HepG2 (cell line): ENCODE results near the gene CALML6. TPM values are rescaled to one million over a fixed set of nuclear protein-coding genes. Genes with fewer than 3 reads are reported as not detected.
A peak's percentile ranks its signal among the peaks of the same experiment; 100 is the strongest.

Experiments
- ARNTL ChIP-seq: sonication (generic); formaldehyde crosslinking; IDR thresholded peaks from 2 replicates; pipeline ENCODE4 v1.4.0; 2020; ENCODE audit warnings: mild to moderate bottlenecking, missing genetic modification reagents
- ATF1 ChIP-seq: IDR thresholded peaks from 2 replicates; pipeline ENCODE4 v1.6.1; 2016; ENCODE audit warnings: mild to moderate bottlenecking, control low read depth
- CCAR2 ChIP-seq: fragments of 200-400 bp; formaldehyde crosslinking; optimal IDR thresholded peaks from 2 replicates; pipeline ENCODE3; 2018; ENCODE audit warnings: low read depth, mild to moderate bottlenecking, low read length, moderate library complexity
- CENPT ChIP-seq: sonication (generic); formaldehyde crosslinking; IDR thresholded peaks from 2 replicates; pipeline ENCODE4 v1.8.0; 2022; ENCODE audit warnings: low read depth, mild to moderate bottlenecking, moderate library complexity, missing genetic modification reagents
- CHD4 ChIP-seq: fragments of 200-600 bp; sonication (generic); IDR thresholded peaks from 2 replicates; pipeline ENCODE4 v1.7.0; 2017; ENCODE audit warnings: mild to moderate bottlenecking, low read length, borderline replicate concordance
- HMGA1 ChIP-seq: sonication (generic); formaldehyde crosslinking; conservative IDR thresholded peaks from 2 replicates; pipeline ENCODE4 v1.4.0; 2020; ENCODE audit warnings: missing genetic modification reagents
- KLF11 ChIP-seq: IDR thresholded peaks from 2 replicates; pipeline ENCODE4 v1.6.1; 2016; ENCODE audit warnings: missing compliant biosample characterization
- MIXL1 ChIP-seq: IDR thresholded peaks from 2 replicates; pipeline ENCODE4 v1.6.1; 2016
- NFE2L2 ChIP-seq: fragments of 150-350 bp; IDR thresholded peaks from 2 replicates; pipeline ENCODE4 v1.6.1; 2014; ENCODE audit warnings: low read length
- NFIC ChIP-seq: IDR thresholded peaks from 2 replicates; pipeline ENCODE4 v1.6.1; 2012; ENCODE audit warnings: mild to moderate bottlenecking, low read length, inconsistent platforms
- SP140L ChIP-seq: sonication (generic); formaldehyde crosslinking; IDR thresholded peaks from 2 replicates; pipeline ENCODE4 v1.4.0; 2020; ENCODE audit warnings: missing genetic modification reagents, borderline replicate concordance
- TCF7 ChIP-seq: sonication (generic); IDR thresholded peaks from 2 replicates; pipeline ENCODE4 v1.6.1; 2016; ENCODE audit warnings: antibody characterized with exemption, low read depth
- THRA ChIP-seq: sonication (generic); formaldehyde crosslinking; IDR thresholded peaks from 2 replicates; pipeline ENCODE4 v1.4.0; 2020; ENCODE audit warnings: missing genetic modification reagents, borderline replicate concordance
- TSC22D2 ChIP-seq: sonication (generic); formaldehyde crosslinking; IDR thresholded peaks from 2 replicates; pipeline ENCODE4 v1.5.1; 2020; ENCODE audit warnings: missing genetic modification reagents, mild to moderate bottlenecking, borderline replicate concordance
- ZBTB2 ChIP-seq: sonication (generic); formaldehyde crosslinking; IDR thresholded peaks from 2 replicates; pipeline ENCODE4 v1.8.0; 2022; ENCODE audit warnings: low read depth, missing genetic modification reagents
- ZNF101 ChIP-seq: sonication (generic); formaldehyde crosslinking; IDR thresholded peaks from 2 replicates; pipeline ENCODE4 v1.4.0; 2020; ENCODE audit warnings: mild to moderate bottlenecking, low read depth, missing genetic modification reagents, borderline replicate concordance
- ZNF136 ChIP-seq: sonication (generic); formaldehyde crosslinking; IDR thresholded peaks from 2 replicates; pipeline ENCODE4 v1.8.1; 2022; ENCODE audit warnings: low read depth, mild to moderate bottlenecking, moderate library complexity, missing genetic modification reagents
- ZNF383 ChIP-seq: sonication (generic); formaldehyde crosslinking; IDR thresholded peaks from 2 replicates; pipeline ENCODE4 v1.4.0; 2020; ENCODE audit warnings: missing genetic modification reagents, mild to moderate bottlenecking, borderline replicate concordance
- polyA plus RNA-seq, 8 experiments: library from polyadenylated mRNA; depleted of rRNA in 3 of 8; stranded (reverse) in 7 of 8; unstranded in 1 of 8; fragments of >200 nt; fragmentation: Illumina TruSeq in 4 of 8; extraction: Trizol in 4 of 8; gene quantifications; 2 replicates each; pipeline versions ENCODE4 v1.2.1 to v1.2.3, GENCODE V29; 2011 to 2016; ENCODE audit warnings: low read depth in 4 of 8, missing spikeins in 1 of 8, mixed read lengths in 1 of 8; ENCODE audit not compliant: insufficient read depth in 1 of 8
- total RNA-seq, 5 experiments: library from RNA; depleted of rRNA; stranded (reverse); fragments of >200 nt; fragmentation: Illumina TruSeq; extraction: Trizol; gene quantifications; 2 replicates each; pipeline ENCODE4 v1.2.3, GENCODE V29; 2016; ENCODE audit warnings: low read depth in 1 of 5
- TF ChIP-seq, protein P1 (sequence below): sonication (generic); formaldehyde crosslinking; IDR thresholded peaks from 2 replicates; pipeline ENCODE4 v1.4.0; 2020; ENCODE audit warnings: mild to moderate bottlenecking, missing genetic modification reagents, borderline replicate concordance
- TF ChIP-seq, protein P2 (sequence below): sonication (generic); formaldehyde crosslinking; IDR thresholded peaks from 2 replicates; pipeline ENCODE4 v1.4.0; 2020; ENCODE audit warnings: mild to moderate bottlenecking, missing genetic modification reagents

Gene CALML6
- total and polyA plus RNA-seq, 2 of the 13 experiments (the other 11 are each of a cell fraction or from before 2014, with no cell fraction given): 0.11 to 0.12 TPM

DNA sequence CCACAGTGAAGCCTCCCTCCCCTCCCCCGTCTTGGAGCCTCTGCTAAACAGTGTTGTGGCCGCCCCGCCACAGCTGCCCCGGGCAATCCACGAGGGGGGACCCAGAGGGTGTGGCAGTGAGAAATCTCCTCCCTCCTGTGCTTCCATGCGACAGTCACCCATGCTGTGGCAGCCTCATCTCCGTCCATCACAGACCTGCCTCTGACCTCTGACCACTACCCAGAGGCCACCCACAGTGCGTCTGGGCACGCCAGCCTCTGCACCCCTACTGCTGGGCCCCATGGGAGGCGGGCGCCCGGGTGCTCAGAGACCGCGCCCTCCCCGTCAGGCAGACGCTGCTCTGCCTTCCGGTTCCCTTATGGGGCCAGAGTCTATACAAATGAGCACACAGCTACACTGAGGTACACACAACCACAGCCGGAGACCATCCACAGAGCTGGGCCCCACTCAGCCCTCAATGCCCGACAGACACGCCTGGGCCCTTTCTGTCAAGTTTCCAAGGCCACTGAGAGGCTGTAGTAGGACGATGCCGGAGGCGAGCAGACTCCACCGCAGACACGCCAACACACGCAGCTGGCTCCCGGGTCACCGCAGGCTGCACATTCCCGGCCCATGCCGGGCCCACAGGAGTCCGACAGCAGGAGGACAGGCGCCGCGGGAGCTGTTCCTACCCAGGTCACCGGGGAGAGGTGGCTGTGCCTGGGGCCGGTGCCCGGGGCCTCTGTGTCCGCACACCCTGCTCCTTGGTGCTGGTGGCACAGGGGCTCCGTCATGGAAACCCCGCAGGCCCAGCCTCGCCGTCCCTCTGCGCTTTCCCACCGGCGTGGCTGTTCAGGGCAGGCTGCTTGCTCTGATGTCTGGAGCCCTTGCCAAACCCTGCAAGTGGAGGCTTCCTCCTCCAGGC is 27.9 kb downstream of the CALML6 start (continued):
- TF ChIP-seq THRA (CRISPR knock-in tag): peak; percentile 75; the same call in 1 of the 2 replicates
- no peak for TF ChIP-seq ZBTB2
- TF ChIP-seq, protein P1, sequence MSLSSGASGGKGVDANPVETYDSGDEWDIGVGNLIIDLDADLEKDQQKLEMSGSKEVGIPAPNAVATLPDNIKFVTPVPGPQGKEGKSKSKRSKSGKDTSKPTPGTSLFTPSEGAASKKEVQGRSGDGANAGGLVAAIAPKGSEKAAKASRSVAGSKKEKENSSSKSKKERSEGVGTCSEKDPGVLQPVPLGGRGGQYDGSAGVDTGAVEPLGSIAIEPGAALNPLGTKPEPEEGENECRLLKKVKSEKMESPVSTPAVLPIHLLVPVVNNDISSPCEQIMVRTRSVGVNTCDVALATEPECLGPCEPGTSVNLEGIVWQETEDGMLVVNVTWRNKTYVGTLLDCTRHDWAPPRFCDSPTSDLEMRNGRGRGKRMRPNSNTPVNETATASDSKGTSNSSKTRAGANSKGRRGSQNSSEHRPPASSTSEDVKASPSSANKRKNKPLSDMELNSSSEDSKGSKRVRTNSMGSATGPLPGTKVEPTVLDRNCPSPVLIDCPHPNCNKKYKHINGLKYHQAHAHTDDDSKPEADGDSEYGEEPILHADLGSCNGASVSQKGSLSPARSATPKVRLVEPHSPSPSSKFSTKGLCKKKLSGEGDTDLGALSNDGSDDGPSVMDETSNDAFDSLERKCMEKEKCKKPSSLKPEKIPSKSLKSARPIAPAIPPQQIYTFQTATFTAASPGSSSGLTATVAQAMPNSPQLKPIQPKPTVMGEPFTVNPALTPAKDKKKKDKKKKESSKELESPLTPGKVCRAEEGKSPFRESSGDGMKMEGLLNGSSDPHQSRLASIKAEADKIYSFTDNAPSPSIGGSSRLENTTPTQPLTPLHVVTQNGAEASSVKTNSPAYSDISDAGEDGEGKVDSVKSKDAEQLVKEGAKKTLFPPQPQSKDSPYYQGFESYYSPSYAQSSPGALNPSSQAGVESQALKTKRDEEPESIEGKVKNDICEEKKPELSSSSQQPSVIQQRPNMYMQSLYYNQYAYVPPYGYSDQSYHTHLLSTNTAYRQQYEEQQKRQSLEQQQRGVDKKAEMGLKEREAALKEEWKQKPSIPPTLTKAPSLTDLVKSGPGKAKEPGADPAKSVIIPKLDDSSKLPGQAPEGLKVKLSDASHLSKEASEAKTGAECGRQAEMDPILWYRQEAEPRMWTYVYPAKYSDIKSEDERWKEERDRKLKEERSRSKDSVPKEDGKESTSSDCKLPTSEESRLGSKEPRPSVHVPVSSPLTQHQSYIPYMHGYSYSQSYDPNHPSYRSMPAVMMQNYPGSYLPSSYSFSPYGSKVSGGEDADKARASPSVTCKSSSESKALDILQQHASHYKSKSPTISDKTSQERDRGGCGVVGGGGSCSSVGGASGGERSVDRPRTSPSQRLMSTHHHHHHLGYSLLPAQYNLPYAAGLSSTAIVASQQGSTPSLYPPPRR (CRISPR knock-in tag): peak; percentile 70
- no peak for TF ChIP-seq CENPT
- TF ChIP-seq NFE2L2: no peak
- 0 out of 2 replicates have a peak, but pooled peaks have one; percentile 37 for TF ChIP-seq KLF11 (CRISPR knock-in tag)
- no peak for TF ChIP-seq TCF7
- no peak for TF ChIP-seq ZNF383 (CRISPR knock-in tag)
- TF ChIP-seq ZNF101: peak; percentile 63; the same call in 1 of the 2 replicates
- no peak for TF ChIP-seq HMGA1 (CRISPR knock-in tag)
- TF ChIP-seq, protein P2, sequence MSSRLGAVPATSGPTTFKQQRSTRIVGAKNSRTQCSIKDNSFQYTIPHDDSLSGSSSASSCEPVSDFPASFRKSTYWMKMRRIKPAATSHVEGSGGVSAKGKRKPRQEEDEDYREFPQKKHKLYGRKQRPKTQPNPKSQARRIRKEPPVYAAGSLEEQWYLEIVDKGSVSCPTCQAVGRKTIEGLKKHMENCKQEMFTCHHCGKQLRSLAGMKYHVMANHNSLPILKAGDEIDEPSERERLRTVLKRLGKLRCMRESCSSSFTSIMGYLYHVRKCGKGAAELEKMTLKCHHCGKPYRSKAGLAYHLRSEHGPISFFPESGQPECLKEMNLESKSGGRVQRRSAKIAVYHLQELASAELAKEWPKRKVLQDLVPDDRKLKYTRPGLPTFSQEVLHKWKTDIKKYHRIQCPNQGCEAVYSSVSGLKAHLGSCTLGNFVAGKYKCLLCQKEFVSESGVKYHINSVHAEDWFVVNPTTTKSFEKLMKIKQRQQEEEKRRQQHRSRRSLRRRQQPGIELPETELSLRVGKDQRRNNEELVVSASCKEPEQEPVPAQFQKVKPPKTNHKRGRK: no peak
- TF ChIP-seq ZNF136 (CRISPR knock-in tag): no peak
- no peak for TF ChIP-seq ATF1 (CRISPR knock-in tag)
- no peak for TF ChIP-seq CCAR2
- TF ChIP-seq MIXL1 (CRISPR knock-in tag): peak; percentile 58; the same call in 1 of the 2 replicates
- no peak for TF ChIP-seq NFIC
- peak; percentile 80; the same call in 1 of the 2 replicates for TF ChIP-seq ARNTL (CRISPR knock-in tag)
- no peak for TF ChIP-seq SP140L (CRISPR knock-in tag)
- no peak for TF ChIP-seq TSC22D2 (CRISPR knock-in tag)
- TF ChIP-seq CHD4: no peak
